ENCODE measurements around the gene APOE. TPM values are rescaled to one million over a fixed set of nuclear protein-coding genes. Genes with fewer than 3 reads are reported as not detected.

The APOE gene
- total RNA-seq, 4 donors from 2014 or later = 7.8 to 44.4 (median 31.7) TPM

DNA sequence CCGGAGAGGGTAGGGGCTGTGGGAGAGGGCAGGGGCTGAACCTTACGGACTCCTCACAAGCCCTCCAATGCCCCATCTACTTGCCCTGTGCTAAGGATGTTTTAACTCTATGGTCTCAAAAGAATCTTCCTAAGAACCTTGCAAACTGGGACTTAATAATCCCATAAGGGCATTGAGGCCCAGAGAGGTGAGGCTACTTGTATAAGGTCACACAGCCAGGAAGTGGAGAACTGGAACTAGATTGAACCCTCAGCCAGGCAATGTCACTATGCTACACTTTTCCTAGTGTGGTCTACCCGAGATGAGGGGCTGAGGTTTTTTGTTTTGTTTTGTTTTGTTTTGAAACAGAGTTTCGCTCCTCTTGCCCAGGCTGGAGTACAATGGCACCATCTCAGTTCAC is 25.9 kb downstream of the APOE start:
- no peak overlapping the region for H3K4me3 ChIP-seq
- H3K9me3 ChIP-seq = no peaks in the 10 kb centered on the region
- H3K27ac ChIP-seq = no peak overlapping the region
- ATAC-seq = no peak
- H3K27me3 ChIP-seq = peaks cover 1% of the 10 kb centered on the region
- H3K36me3 ChIP-seq = no peaks in the 10 kb centered on the region
- 82 to 89% methylated on average over 2 to 3 of the region's 4 CpGs for WGBS, 2 donors (ENCODE audit: low coverage in 1 of 2)
- peaks cover 0 to 13% (median 3%) of the 10 kb centered on the region in 3 donors for H3K4me1 ChIP-seq
- TF ChIP-seq EP300 (IDR thresholded peaks at IDR 0.05) = no peak
- TF ChIP-seq, protein P1, sequence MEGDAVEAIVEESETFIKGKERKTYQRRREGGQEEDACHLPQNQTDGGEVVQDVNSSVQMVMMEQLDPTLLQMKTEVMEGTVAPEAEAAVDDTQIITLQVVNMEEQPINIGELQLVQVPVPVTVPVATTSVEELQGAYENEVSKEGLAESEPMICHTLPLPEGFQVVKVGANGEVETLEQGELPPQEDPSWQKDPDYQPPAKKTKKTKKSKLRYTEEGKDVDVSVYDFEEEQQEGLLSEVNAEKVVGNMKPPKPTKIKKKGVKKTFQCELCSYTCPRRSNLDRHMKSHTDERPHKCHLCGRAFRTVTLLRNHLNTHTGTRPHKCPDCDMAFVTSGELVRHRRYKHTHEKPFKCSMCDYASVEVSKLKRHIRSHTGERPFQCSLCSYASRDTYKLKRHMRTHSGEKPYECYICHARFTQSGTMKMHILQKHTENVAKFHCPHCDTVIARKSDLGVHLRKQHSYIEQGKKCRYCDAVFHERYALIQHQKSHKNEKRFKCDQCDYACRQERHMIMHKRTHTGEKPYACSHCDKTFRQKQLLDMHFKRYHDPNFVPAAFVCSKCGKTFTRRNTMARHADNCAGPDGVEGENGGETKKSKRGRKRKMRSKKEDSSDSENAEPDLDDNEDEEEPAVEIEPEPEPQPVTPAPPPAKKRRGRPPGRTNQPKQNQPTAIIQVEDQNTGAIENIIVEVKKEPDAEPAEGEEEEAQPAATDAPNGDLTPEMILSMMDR (IDR thresholded peaks at IDR 0.05) = no peak
- no peak for TF ChIP-seq POLR2A (IDR thresholded peaks at IDR 0.05)
- no peak for TF ChIP-seq POLR2AphosphoS5 (IDR thresholded peaks at IDR 0.05)

DNA sequence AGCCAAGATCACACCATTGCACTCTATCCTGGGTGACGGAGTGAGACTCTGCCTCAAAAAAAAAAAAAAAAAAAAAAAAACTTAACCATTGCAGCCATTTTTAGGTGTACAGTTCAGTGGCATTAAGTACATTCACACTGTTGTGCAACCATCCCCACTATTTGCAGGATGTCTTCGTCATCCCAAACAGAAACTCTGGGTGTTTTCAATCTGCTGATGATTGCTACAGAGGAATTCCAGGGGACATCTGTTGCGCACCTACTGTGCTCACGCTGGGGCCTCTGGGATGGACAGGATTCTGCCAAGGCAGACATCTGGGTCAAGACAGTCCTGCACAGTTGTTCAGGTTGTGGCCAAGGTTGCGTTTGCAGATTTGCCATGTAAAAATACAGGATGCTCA is 34.1 kb downstream of the APOE start:
- Histone ChIP-seq H3K4me1 (no peaks in the 10 kb centered on the region), H3K4me3 (no peak overlapping the region), H3K36me3 (no peaks in the 10 kb centered on the region), H3K9me3 (no peaks in the 10 kb centered on the region), H3K27ac (no peak overlapping the region), H3K27me3 (no peaks in the 10 kb centered on the region)
- no peak for ATAC-seq
- no peak for TF ChIP-seq POLR2AphosphoS5 (IDR thresholded peaks at IDR 0.05)
- no peak for TF ChIP-seq EP300 (IDR thresholded peaks at IDR 0.05)
- TF ChIP-seq POLR2A (IDR thresholded peaks at IDR 0.05) = no peak
- TF ChIP-seq, protein P1 (IDR thresholded peaks at IDR 0.05) = no peak
- WGBS, 2 donors (ENCODE audit: low coverage in 1 of 2) = 80 to 89% methylated on average over 1 to 3 of the region's 5 CpGs

DNA sequence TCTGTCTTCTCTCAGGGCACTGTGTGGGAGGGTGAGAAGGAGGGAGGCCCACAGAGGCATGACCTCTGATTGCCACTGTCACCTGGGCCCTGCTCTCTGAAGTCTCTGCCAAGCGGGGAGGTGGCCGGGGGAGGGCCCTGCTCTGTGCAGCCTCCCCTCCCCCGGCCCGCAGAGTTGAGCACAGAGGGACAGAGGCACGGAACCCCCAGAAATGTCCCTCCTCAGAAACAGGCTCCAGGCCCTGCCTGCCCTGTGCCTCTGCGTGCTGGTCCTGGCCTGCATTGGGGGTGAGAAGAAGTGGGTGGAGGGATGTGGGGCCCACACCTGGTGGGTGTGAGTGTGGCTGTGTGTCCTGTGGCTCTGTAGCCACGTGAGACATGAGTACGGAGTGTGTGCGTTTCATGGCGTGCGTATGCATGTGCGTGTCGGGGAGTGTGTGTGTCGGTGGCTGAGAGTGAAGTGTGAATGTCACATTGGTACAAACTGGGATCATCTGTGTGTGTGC is 36.5 kb downstream of the APOE start, which contains the start of gene APOC4:
TSS of gene APOC4 (plus strand) at position 171 of the 505 bp plus-strand sequence. CDS start at position 212, 41 bp downstream.
- WGBS, 2 donors (ENCODE audit: low coverage in 1 of 2) = 100% methylated on average over 5 of the region's 14 CpGs; no CpG with 5 or more reads in 1 of the 2 donors

DNA sequence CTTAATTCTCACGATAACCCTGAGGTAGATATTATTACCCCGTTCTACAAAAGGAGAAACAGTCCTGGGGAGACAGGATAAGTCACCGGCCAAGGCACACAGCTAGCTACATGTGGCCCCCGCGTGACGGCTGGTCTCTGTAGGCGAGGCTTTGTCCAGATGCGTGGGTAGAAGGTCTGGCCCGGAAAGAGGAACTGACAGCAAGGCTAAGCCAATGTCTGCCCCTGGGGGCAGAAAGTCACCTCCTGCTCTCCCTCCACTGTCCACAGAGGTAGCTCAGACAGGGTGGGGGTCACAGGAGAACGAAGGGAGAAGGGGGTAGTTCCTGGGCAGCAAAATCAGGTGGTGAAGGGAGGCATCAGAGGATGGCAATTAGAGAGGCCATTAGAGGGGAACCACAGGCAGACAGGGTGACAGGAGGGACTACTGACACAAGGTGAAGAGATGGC is 38.2 kb downstream of the APOE start:
- Histone ChIP-seq H3K36me3 (no peaks in the 10 kb centered on the region), H3K9me3 (no peaks in the 10 kb centered on the region), H3K27me3 (no peaks in the 10 kb centered on the region), H3K4me1 (no peaks in the 10 kb centered on the region), H3K27ac (no peak overlapping the region), H3K4me3 (no peak overlapping the region)
- ATAC-seq = peak; percentile 48
- WGBS, 2 donors (ENCODE audit: low coverage in 1 of 2) = 59 to 100% methylated on average over 2 to 10 of the region's 10 CpGs
- no peak for TF ChIP-seq POLR2AphosphoS5 (IDR thresholded peaks at IDR 0.05)
- TF ChIP-seq POLR2A (IDR thresholded peaks at IDR 0.05) = no peak
- TF ChIP-seq EP300 (IDR thresholded peaks at IDR 0.05) = no peak
- TF ChIP-seq, protein P1 (IDR thresholded peaks at IDR 0.05) = no peak

More for the DNA sequence above, 36.5 kb downstream of the APOE start, which contains the start of gene APOC4:
- TF ChIP-seq EP300 (IDR thresholded peaks at IDR 0.05) (no peak), POLR2AphosphoS5 (IDR thresholded peaks at IDR 0.05) (no peak), POLR2A (IDR thresholded peaks at IDR 0.05) (no peak)
- TF ChIP-seq, protein P1 (IDR thresholded peaks at IDR 0.05) = no peak
- H3K27ac ChIP-seq = no peak within 1 kb of the TSS
- ATAC-seq = no peak
- no peak within 1 kb of the TSS for H3K4me3 ChIP-seq
- no peaks in the 10 kb centered on the region for H3K9me3 ChIP-seq
- no peaks in the 10 kb centered on the region for H3K4me1 ChIP-seq
- no peaks in the 10 kb centered on the region for H3K27me3 ChIP-seq
- H3K36me3 ChIP-seq = no peaks in the 10 kb centered on the region

DNA sequence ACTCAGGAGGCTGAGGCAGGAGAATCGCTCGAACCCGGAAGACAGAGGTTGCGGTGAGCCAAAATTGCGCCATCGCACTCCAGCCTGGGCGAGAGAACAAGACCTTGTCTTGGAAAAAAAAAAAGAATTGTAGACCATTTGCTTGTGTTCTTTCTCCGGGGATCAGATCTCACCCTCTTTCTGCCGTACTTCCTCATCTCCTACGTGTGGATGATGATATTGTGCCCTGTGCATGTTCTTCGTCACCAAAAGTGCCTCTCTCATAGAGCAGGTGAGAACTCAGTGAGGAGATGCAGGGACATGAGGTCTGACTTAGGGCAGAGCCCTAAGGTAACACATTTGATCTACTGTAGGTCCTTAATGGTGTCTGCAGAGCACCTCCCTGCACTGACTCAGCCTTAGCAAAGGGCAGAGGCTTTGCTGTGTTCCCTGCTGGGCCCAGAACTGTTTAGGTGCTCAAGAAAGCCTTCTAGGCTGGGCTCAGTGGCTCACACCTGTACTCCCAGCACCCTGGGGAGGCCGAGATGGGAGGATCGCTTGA is 41.5 kb downstream of the APOE start:
- Histone ChIP-seq H3K27ac (no peak overlapping the region), H3K27me3 (no peaks in the 10 kb centered on the region), H3K9me3 (no peaks in the 10 kb centered on the region), H3K4me1 (peaks cover 0 to 13% (median 5%) of the 10 kb centered on the region in 3 donors), H3K36me3 (peaks cover 0 to 19% of the 10 kb centered on the region in 2 donors), H3K4me3 (no peak overlapping the region)
- TF ChIP-seq, protein P1 (IDR thresholded peaks at IDR 0.05) = no peak
- TF ChIP-seq POLR2AphosphoS5 (IDR thresholded peaks at IDR 0.05) = no peak
- TF ChIP-seq EP300 (IDR thresholded peaks at IDR 0.05) = no peak
- TF ChIP-seq POLR2A (IDR thresholded peaks at IDR 0.05) = no peak
- WGBS, 2 donors (ENCODE audit: low coverage in 1 of 2) = 83 to 84% methylated on average over 9 to 11 of the region's 13 CpGs
- no peak for ATAC-seq

Measured in gastroesophageal sphincter (tissue), 4 donors.